Lower lobe of right lung (tissue), 2 donors: ENCODE results near the gene MFSD1. TPM values are rescaled to one million over a fixed set of nuclear protein-coding genes. Genes with fewer than 3 reads are reported as not detected.
A peak's percentile ranks its signal among the peaks of the same experiment; 100 is the strongest.

Experiments
- ATAC-seq, 2 donors: fragments of 200-7000 bp; cut with Tn5 transposase; one replicate each; pipeline ENCODE4 v1.9.1; 2020 to 2022; ENCODE audit warnings: mild to moderate bottlenecking in 2 of 2, moderate library complexity in 2 of 2
- DNase-seq: peaks from one replicate; pipeline ENCODE4 v3.0.0-alpha.2; 2020
- H3K27ac ChIP-seq: fragments of 200-600 bp; one replicate; pipeline ENCODE4 v1.8.0; 2022
- H3K27me3 ChIP-seq: fragments of 200-600 bp; one replicate; pipeline ENCODE4 v1.8.0; 2022; ENCODE audit warnings: low read depth
- H3K36me3 ChIP-seq: fragments of 200-600 bp; one replicate; pipeline ENCODE4 v1.8.0; 2022; ENCODE audit warnings: mild to moderate bottlenecking
- H3K4me1 ChIP-seq: fragments of 200-600 bp; one replicate; pipeline ENCODE4 v1.8.0; 2022
- H3K4me3 ChIP-seq: fragments of 200-600 bp; one replicate; pipeline ENCODE4 v1.8.0; 2022; ENCODE audit warnings: mild to moderate bottlenecking
- H3K9me3 ChIP-seq: fragments of 200-600 bp; one replicate; pipeline ENCODE4 v1.8.0; 2022
- intact Hi-C: fragments of 100-400 bp; cut with DNase I; formaldehyde crosslinking; loops from one replicate; pipeline ENCODE4 v1.11.0; 2022
- total RNA-seq: library from RNA; stranded (reverse); fragmentation: NEBNext Ultra II Directional; extraction: Animal tissue kit (Norgen Biotek cat#: 25700); gene quantifications from one replicate; pipeline ENCODE4 v1.2.1, GENCODE V29; 2021
- TF ChIP-seq, protein P1 (sequence below): fragments of 200-600 bp; IDR thresholded peaks from one replicate; pipeline ENCODE4 v1.8.0; 2022; ENCODE audit warnings: antibody characterized with exemption, mild to moderate bottlenecking
- donor health status: DM: no; HTN: yes; CAD: no; lungs with severe emphysema.

Gene MFSD1
- total RNA-seq, 1 donor from 2014 or later, result 102 TPM

DNA sequence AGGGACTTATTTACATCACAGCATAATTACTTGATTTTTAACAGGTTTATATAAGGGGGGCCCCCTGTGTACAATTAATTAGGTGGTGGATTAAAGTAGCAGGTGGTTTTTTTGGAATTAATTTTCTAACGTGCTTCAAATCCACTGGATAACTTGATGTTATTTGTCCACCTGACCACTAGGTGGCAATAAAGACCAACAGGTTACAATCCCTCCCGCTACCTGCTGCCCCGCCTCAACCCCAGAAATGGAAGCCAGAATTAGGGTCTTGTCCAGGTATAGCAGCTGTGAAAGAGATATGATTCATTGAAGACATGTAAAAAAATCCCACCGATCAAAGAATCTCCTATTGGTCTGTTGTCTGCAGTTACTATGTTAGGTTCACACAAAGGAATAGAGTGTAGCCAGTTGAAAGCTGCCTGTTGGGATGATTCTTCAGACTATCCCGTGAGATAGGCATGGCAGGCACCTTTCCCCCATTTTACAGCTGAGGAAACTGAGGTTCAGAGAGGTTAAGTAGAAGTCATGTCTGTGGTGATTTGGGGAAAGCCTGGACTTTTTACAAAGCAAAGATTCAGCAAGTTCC, 44.0 kb downstream of the MFSD1 start:
- Histone ChIP-seq H3K36me3 (no peaks in the 10 kb centered on the region), H3K4me3 (no peak overlapping the region), H3K4me1 (no peaks in the 10 kb centered on the region), H3K27me3 (no peaks in the 10 kb centered on the region), H3K27ac (no peak overlapping the region), H3K9me3 (no peaks in the 10 kb centered on the region)
- peak in 1 of 2 donors; percentile 70 for ATAC-seq
- intact Hi-C loops, result no loop called here
- DNase-seq, result no peak
- TF ChIP-seq, protein P1, sequence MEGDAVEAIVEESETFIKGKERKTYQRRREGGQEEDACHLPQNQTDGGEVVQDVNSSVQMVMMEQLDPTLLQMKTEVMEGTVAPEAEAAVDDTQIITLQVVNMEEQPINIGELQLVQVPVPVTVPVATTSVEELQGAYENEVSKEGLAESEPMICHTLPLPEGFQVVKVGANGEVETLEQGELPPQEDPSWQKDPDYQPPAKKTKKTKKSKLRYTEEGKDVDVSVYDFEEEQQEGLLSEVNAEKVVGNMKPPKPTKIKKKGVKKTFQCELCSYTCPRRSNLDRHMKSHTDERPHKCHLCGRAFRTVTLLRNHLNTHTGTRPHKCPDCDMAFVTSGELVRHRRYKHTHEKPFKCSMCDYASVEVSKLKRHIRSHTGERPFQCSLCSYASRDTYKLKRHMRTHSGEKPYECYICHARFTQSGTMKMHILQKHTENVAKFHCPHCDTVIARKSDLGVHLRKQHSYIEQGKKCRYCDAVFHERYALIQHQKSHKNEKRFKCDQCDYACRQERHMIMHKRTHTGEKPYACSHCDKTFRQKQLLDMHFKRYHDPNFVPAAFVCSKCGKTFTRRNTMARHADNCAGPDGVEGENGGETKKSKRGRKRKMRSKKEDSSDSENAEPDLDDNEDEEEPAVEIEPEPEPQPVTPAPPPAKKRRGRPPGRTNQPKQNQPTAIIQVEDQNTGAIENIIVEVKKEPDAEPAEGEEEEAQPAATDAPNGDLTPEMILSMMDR, result peak; percentile 72

DNA sequence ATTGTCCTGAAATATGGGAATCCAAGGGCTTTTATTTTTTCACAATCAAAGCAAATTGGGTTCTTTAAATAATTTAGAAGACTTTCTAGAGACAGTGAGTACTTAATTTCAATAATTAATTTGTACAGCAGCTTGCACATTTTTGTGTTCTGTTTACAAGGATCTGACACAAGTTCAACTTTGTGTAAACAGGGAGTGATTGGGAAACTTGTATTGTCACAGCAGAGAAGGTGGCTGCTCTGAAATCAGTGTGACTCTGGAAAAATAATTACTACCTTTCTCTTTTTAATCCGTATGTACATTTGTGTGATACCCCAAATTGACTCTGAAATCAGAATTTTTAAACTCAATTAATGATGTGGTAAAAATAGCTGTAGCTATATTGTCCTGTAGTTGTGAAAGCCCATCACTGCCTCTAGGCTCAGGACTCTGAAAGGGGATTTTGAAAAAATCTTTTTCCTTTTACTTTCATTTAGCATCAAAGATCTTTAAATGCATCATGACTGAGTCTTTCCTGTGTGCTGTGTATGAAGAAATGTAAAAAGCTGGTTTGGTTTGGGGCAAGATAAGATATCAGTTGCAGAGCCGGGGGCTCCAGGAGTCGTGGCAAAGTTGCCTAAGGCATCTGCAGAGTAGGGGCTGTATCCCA, 45.1 kb downstream of the MFSD1 start:
- Histone ChIP-seq H3K4me3 (no peak overlapping the region), H3K27me3 (no peaks in the 10 kb centered on the region), H3K36me3 (no peaks in the 10 kb centered on the region), H3K9me3 (no peaks in the 10 kb centered on the region), H3K4me1 (no peaks in the 10 kb centered on the region), H3K27ac (no peak overlapping the region)
- DNase-seq (no peak), ATAC-seq (no peak)
- TF ChIP-seq, protein P1, result no peak
- intact Hi-C loops, result no loop called here

DNA sequence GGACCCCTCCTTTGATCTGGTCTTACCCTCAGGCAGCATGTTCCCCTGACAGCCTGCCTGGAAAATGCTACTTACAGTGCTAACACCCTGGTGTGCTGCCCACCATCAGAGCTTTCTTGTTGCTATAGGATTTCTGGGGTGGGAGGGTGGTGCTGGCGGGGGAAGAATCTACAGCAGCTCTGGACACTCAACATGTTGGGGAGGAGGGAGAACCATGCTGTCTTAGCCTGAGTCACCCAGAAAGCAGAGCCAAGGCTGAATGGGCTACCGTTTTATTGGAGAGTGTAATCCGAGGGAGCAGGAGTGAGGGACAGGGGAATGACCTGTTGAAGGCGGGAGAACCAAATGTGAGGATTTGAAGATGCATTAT, 45.6 kb downstream of the MFSD1 start:
- H3K4me3 ChIP-seq, result no peak overlapping the region
- ATAC-seq, result no peak

DNA sequence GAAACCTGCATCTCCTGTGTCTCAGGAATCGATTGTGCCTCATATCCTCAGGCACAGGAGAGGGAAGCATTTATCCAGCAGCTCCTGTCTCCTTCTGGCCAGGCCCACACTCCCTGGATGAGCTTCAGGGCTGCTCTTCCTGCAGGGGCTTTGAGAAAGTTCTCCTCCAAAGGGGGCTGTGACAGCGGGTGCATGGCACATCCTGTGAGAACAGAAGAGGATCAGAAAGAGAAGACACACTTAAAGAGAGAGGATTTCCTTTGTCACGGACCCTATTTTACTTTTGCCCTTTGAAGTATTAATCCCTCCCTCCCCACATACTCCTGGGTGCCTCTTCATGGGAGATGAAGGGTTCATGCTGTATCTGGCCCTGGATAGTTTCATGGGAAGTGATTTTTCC, 46.0 kb downstream of the MFSD1 start:
- H3K9me3 ChIP-seq, result no peaks in the 10 kb centered on the region
- H3K4me1 ChIP-seq, result no peaks in the 10 kb centered on the region
- TF ChIP-seq, protein P1, result no peak
- H3K36me3 ChIP-seq, result no peaks in the 10 kb centered on the region
- intact Hi-C loops, result no loop called here
- H3K27me3 ChIP-seq, result no peaks in the 10 kb centered on the region
- no peak for DNase-seq
- ATAC-seq, result no peak
- no peak overlapping the region for H3K27ac ChIP-seq
- no peak overlapping the region for H3K4me3 ChIP-seq

More for the DNA sequence above, 45.6 kb downstream of the MFSD1 start:
- H3K4me1 ChIP-seq, result no peaks in the 10 kb centered on the region
- TF ChIP-seq, protein P1, result no peak
- no peaks in the 10 kb centered on the region for H3K27me3 ChIP-seq
- no peaks in the 10 kb centered on the region for H3K9me3 ChIP-seq
- H3K27ac ChIP-seq, result no peak overlapping the region
- H3K36me3 ChIP-seq, result no peaks in the 10 kb centered on the region
- no peak for DNase-seq
- intact Hi-C loops, result no loop called here

DNA sequence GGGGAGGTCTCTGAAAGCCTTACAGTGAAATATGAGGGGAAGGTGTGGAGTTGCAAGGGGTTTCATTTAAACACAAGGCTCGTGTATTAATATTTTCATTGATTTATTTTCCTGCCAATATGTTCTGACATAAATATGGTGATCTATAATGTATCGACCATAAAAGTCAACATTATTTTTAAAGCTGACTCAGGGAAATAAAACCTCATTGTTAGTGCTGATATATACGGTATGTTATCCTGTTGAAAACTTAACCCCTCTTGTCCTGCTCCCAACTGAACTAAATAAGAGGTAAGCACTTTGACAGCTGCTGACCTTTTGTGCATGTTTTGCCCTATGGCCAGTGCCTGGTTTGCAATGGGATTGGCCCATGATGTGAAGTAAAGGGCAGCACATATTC, 47.9 kb downstream of the MFSD1 start:
- no peak overlapping the region for H3K27ac ChIP-seq
- ATAC-seq (no peak), DNase-seq (no peak)
- no peaks in the 10 kb centered on the region for H3K4me1 ChIP-seq
- no peaks in the 10 kb centered on the region for H3K27me3 ChIP-seq
- intact Hi-C loops, result no loop called here
- no peaks in the 10 kb centered on the region for H3K36me3 ChIP-seq
- no peaks in the 10 kb centered on the region for H3K9me3 ChIP-seq
- TF ChIP-seq, protein P1, result no peak
- no peak overlapping the region for H3K4me3 ChIP-seq
